ENCODE results near the gene PNMA6E.

- TF ChIP-seq HOXB13 (CRISPR knock-in tag; IDR thresholded peaks at IDR 0.05; ENCODE audit: low read depth): no peak
- no peak for TF ChIP-seq POLR2A (IDR thresholded peaks at IDR 0.05; ENCODE audit: low read length)
- no peak for TF ChIP-seq CTCF (IDR thresholded peaks at IDR 0.05)
- no peak for TF ChIP-seq RCOR1 (IDR thresholded peaks at IDR 0.05; ENCODE audit: low read depth, low read length)
These were observed 52.7 kb downstream of the PNMA6E start for GRCh38 chrX:153348421-153348820.
